HG02970 (cell line): Measurements from ENCODE around the gene OR2AT4.
"Not testable (repeated sequence)": the region's sequence is repeated elsewhere in the genome, so short reads cannot be mapped to it uniquely, and the experiment has no call there.

Experiments used
- ATAC-seq: cut with Tn5 transposase; IDR thresholded peaks from one replicate; pipeline ENCODE4 v1.9.1; 2021; ENCODE audit warnings: mild to moderate bottlenecking, moderate library complexity, moderate number of reproducible peaks; ENCODE audit not compliant: unreplicated experiment, low FRiP score

Gene OR2AT4

DNA sequence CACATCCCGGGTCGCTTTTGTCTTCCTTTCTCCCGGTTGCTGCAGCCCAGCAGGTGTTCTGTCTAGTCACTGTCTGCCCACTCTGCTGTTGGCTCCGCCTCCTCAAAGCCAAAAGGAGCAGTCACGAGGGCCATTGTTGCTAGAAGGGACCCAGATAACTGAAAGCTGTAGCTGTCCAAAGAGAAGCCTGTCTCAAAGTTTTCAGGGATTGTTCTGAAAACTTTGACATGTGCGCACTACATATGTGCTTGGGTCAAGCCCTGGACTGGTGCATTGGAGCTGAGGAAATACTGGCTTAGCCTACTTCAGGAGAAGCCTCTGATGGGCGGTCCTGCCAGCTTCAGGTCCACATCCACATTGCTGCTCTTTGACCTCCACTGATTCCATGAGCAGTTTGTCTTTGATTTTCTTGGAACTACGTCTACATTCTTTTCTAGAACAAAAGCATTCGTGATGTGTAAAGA lies 8.8 kb upstream of the OR2AT4 start:
- ATAC-seq = no peak

DNA sequence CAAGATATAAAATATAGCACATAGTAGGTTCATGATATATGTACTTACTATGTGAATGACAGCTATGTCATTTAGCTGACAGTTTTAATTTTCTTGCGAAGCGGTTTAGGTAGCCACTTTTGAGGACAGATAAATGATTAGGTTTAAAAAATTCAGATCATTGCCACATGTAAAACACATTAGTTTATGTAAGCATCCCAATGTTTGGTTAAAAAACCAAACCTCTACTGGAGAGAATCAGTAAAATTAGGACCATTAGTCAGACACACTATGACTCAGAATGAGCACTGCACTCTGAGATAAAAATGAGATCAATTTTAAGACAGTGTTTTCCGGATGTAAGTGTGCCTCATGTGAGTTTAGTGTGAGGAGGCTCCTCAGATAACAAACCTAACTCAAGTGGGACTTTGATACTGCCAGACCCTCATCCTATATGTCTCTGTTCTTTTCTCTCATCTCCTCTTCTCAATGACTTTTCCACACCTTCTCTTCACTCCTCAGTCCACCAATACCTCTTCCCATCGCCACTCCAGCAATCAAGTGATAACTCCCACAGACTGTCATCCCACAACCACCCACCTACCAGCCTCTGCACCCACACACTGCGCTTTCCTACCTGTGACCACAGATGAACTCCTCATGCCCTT lies 6.8 kb upstream of the OR2AT4 start:
- ATAC-seq = no peak

DNA sequence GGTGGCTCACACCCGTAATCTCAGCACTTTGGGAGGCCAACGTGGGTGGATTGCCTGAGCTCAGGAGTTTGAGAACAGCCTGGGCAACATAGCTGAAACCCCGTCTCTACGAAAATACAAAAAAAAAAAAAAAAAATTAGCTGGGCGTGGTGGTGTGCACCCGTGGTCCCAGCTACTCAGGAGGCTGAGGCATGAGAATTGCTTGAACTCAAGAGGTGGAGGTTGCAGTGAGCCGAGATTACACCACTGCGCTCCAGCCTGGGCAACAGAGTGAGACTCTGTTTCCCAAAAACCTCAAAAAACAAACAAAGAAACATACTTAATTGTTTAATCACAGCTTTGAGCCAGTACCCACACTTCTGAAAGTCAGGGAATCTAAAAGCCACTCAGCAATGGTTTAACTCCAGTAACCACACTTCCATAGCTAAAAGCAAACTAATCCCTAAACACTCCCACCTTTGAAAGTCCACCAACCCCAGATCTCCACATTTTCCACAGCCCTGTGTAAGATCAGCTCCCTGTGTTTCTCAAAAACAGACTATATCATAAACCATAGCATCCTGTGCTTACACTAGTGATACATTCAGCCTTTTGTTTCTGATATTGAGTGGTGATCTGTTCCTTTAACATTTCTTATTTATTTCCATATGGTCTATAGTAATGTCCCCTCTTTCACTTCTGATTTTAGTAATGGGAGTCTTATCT lies 4.9 kb upstream of the OR2AT4 start:
- ATAC-seq = no peak

- peak; percentile 72 for ATAC-seq
Observed at GRCh38 chr11:75100314-75100713, 3.6 kb upstream of the OR2AT4 start.

GRCh38 chr11:75099635-75100034 lies 3.0 kb upstream of the OR2AT4 start:
- ATAC-seq = no peak

DNA sequence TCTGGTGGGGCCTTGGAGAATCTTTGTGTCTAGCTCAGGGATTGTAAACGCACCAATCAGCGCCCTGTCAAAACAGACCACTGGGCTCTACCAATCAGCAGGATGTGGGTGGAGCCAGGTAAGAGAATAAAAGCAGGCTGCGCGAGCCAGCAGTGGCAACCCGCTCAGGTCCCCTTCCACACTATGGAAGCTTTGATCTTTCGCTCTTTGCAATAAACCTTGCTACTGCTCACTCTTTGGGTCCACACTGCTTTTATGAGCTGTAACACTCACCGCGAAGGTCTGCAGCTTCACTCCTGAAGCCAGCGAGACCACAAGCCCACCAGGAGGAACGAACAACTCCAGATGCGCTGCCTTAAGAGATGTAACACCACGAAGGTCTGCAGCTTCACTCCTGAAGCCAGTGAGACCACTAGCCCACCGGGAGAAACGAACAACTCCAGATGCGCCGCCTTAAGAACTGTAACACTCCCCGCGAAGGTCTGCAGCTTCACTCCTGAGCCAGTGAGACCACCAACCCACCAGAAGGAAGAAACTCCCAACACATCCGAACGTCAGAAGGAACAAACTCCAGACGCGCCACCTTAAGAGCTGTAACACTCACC lies 2.3 kb upstream of the OR2AT4 start:
- not testable (repeated sequence) for ATAC-seq

DNA sequence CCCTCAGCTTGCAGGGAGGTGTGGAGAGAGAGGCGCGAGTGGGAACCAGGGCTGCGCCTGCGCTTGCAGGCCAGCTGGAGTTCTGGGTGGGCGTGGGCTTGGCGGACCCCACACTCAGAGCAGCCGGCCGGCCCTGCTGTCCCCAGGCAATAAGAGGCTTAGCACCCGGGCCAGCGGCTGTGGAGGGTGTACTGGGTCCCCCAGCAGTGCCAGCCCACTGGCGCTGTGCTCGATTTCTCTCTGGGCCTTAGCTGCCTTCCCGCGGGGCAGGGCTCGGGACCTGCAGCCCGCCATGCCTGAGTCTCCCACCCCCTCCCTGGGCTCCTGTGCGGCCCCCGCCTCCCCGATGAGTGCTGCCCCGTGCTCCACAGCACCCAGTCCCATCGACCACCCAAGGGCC lies 1.5 kb upstream of the OR2AT4 start:
- ATAC-seq = not testable (repeated sequence)

GRCh38 chr11:75097173-75097557 lies 489 bp upstream of the OR2AT4 start:
- no peak for ATAC-seq

- ATAC-seq = not testable (repeated sequence)
Observed at GRCh38 chr11:75094382-75094781, 2.3 kb downstream of the OR2AT4 start.

- ATAC-seq = no peak
Observed at GRCh38 chr11:75090671-75091177, 6.0 kb downstream of the OR2AT4 start.

DNA sequence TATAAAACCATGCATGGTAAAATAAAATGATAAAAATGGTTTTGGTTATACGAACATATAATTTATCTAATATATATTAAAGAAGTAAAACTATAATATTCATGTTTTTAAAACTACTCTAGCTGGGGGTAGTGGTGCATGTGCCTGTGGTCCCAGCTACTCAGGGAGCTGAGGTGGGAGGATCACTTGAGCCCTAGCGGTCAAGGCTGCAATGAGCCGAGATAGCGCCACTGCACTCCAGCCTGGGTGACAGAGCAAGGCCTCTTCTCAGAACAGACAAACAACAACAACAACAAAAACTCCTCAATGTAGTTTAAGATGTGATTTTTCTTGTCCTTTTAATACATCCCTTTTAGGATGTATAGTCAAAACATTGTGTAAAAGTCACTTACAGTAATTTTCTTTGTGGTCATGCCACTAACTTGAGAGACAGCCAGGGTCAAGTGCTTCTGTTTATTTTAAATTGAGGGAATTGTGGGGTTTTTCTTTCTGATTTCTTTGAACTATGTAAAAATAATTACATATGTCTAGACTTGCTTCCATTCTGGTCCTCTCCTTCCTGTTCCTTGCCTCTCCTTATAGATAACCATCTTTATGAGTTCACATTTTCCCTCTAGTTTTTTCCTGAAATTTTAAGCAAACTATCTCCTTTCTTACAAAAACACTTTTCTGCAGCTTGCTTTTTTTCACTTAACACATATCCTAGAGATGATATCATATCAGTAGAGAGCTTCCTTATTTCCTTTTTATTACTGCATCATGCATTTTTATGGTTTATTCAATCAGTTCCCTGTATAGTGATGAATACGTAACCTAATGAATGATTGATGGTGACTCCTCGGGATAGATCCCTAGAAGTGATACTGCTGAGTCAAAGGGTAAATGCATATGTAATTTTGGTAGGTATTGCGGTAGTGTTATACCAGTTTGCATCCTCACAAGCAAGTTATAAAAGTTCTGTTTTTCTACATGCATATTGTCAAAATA lies 9.1 kb downstream of the OR2AT4 start:
- no peak for ATAC-seq

DNA sequence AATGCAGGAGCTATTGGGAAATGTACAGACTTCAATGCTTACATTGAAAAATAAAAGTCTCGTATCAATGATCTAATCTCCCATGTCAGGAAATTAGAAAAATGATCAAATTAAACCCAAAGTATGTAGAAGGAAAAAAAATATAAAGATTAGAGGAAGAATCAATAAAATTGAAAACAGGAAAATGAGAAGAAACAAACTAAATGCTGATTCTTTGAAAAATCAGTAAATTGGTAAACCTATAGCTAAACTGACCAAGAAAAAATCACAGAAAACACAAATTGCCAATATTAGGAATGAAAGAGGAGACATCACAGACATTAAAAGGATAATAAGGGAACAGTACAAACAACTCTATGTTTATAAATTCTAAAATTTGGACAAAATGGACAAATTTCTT lies 11.8 kb downstream of the OR2AT4 start:
- ATAC-seq = no peak

DNA sequence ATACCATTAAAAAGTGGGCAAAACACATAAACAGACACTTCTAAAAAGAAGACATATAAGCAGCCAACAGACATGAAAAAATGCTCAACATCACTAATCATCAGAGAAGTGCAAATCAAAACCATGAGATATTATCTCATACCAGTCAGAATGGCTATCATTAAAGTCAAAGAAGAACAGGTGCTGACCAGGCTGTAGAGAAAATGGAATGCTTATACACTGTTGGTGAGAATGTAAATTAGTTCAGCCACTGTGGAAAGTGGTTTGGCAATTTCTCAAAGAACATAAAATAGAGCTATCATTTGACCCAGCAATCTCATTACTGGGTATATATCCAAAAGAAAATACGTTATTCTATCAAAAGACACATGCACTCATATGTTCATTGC lies 13.5 kb downstream of the OR2AT4 start:
- no peak for ATAC-seq

- ATAC-seq = no peak
Observed at GRCh38 chr11:75082601-75083216, 14.0 kb downstream of the OR2AT4 start.

DNA sequence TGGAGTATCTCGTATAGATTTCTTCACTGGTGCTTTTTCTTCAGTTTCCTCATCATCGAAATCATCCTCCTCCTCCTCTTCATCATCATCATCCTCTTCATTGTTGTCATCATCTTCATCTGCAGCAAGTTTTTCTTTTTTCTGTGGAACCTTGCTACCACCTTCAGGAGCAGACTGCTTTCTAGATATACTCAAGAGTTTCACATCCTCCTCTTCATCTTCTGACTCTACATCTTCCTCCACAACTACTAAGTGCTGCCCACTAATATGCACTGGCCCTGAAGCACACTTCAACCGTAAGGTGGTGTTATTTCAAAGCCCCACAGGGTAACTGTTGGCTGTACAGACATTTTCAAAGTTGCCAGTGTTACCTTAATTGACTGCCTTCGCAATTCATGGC lies 17.1 kb downstream of the OR2AT4 start:
- no peak for ATAC-seq

DNA sequence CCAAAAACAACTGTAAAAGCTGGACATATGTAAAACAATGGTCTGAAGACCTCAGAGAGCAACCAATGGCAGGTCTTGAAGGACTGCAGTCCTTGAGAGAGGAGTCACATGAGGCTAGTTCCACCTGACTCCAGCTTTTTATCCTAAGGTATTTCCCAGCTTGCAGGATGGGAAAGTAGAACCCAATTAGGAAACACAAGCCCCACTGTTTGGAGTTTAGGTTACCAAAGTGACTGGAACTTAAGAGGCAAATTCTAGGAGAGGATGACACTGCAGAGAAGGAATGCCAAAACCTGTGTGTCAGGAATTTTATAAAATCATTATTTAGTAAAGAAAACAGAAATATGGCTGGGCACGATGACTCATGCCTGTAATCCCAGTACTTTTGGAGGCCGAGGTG lies 18.4 kb downstream of the OR2AT4 start:
- no peak for ATAC-seq

- no peak for ATAC-seq
Observed at GRCh38 chr11:75077316-75077715, 19.4 kb downstream of the OR2AT4 start.

DNA sequence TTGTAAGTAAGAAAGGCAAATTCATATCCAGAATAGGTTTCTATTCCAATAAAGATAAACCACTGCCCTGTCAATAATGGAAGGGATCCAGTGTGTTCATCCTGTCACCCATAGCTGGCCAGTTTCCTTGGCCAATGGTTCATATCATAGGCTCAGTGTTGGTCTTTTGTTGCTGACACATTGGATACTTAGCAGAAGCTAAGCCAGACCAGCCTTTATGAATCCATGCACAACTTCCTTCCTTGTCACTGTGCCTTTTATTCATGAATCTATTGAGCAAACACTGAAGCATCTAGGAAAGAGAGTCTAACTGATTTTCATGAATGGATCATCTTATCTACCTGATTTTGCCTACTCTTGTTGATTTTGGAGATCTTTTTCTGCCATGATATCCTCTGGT lies 20.0 kb downstream of the OR2AT4 start:
- no peak for ATAC-seq

- no peak for ATAC-seq
Observed at GRCh38 chr11:75073459-75074190, 23.1 kb downstream of the OR2AT4 start.
